Measurements from ENCODE around the gene POU3F1.

DNA sequence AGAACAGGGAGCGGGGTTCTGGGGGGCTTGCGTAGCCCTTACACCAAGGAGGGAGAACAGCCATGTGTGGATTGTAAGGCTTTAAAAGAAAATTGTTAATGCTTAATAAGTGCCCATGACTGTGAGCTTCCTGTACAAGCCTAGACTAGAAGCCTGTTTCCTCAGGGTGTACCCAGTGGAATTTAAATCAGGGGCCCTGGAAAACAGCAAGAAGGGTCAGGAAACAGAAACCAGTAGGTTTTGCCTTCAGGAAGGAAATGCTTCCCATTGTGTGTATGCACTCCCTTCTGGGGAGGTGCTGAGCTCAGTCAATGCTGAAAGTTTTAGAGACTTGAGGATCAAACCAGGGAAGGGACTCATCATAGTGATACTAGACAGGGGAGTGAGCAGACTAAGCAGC, 21.4 kb downstream of the POU3F1 start:
- TF ChIP-seq, protein P1, sequence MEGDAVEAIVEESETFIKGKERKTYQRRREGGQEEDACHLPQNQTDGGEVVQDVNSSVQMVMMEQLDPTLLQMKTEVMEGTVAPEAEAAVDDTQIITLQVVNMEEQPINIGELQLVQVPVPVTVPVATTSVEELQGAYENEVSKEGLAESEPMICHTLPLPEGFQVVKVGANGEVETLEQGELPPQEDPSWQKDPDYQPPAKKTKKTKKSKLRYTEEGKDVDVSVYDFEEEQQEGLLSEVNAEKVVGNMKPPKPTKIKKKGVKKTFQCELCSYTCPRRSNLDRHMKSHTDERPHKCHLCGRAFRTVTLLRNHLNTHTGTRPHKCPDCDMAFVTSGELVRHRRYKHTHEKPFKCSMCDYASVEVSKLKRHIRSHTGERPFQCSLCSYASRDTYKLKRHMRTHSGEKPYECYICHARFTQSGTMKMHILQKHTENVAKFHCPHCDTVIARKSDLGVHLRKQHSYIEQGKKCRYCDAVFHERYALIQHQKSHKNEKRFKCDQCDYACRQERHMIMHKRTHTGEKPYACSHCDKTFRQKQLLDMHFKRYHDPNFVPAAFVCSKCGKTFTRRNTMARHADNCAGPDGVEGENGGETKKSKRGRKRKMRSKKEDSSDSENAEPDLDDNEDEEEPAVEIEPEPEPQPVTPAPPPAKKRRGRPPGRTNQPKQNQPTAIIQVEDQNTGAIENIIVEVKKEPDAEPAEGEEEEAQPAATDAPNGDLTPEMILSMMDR (IDR thresholded peaks at IDR 0.05; ENCODE audit: low read length) = no peak
- TF ChIP-seq EZH2 (optimal IDR thresholded peaks at IDR 0.05; ENCODE audit: low read depth, low read length) = no peak
